HPDE6-E6E7 (cell line): ENCODE data around the gene PIEZO2.

Source experiments
- DNase-seq: peaks from one replicate; pipeline ENCODE4 v3.0.0; 2011; ENCODE audit warnings: missing footprints; ENCODE audit errors: extremely low spot score

The PIEZO2 gene

GRCh38 chr18:11066038-11066437 is 83.3 kb downstream of the PIEZO2 start:
- DNase-seq, result no peak

GRCh38 chr18:11064727-11065460 is 84.5 kb downstream of the PIEZO2 start:
- DNase-seq, result no peak

- no peak for DNase-seq
These were observed 85.3 kb downstream of the PIEZO2 start for GRCh38 chr18:11064106-11064505.

GRCh38 chr18:11055721-11056120 is 93.6 kb downstream of the PIEZO2 start:
- no peak for DNase-seq

GRCh38 chr18:11054497-11054896 is 94.9 kb downstream of the PIEZO2 start:
- no peak for DNase-seq

GRCh38 chr18:11053293-11053692 is 96.1 kb downstream of the PIEZO2 start:
- no peak for DNase-seq

GRCh38 chr18:11052800-11053199 is 96.6 kb downstream of the PIEZO2 start:
- DNase-seq, result no peak

- no peak for DNase-seq
These were observed 97.9 kb downstream of the PIEZO2 start for GRCh38 chr18:11051462-11051861.

GRCh38 chr18:11050966-11051365 is 98.4 kb downstream of the PIEZO2 start:
- DNase-seq, result no peak

GRCh38 chr18:11047817-11048216 is 101.6 kb downstream of the PIEZO2 start:
- no peak for DNase-seq

- no peak for DNase-seq
These were observed 102.2 kb downstream of the PIEZO2 start for GRCh38 chr18:11047156-11047555.

- no peak for DNase-seq
These were observed 103.2 kb downstream of the PIEZO2 start for GRCh38 chr18:11046140-11046539.

GRCh38 chr18:11043694-11044093 is 105.7 kb downstream of the PIEZO2 start:
- no peak for DNase-seq

- DNase-seq, result no peak
These were observed 107.1 kb downstream of the PIEZO2 start for GRCh38 chr18:11042247-11042646.

GRCh38 chr18:11040823-11041656 is 108.3 kb downstream of the PIEZO2 start:
- DNase-seq, result peak; percentile 10

- no peak for DNase-seq
These were observed 109.0 kb downstream of the PIEZO2 start for GRCh38 chr18:11040359-11040758.

GRCh38 chr18:11037533-11038240 is 111.7 kb downstream of the PIEZO2 start:
- no peak for DNase-seq

GRCh38 chr18:11035814-11036495 is 113.4 kb downstream of the PIEZO2 start:
- DNase-seq, result no peak

- DNase-seq, result no peak
These were observed 114.0 kb downstream of the PIEZO2 start for GRCh38 chr18:11035376-11035775.

GRCh38 chr18:11034884-11035283 is 114.5 kb downstream of the PIEZO2 start:
- DNase-seq, result no peak

- no peak for DNase-seq
These were observed 115.9 kb downstream of the PIEZO2 start for GRCh38 chr18:11033503-11033902.

GRCh38 chr18:11031966-11032365 is 117.4 kb downstream of the PIEZO2 start:
- no peak for DNase-seq
